SKM-1 (cell line): Measurements from ENCODE around the gene FAM234A.
"Not testable (repeated sequence)": the region's sequence is repeated elsewhere in the genome, so short reads cannot be mapped to it uniquely, and the experiment has no call there.

Experiments
- DNase-seq: peaks from one replicate; lab custom pipeline; 2025; ENCODE audit not compliant: unreplicated experiment; lab: John Stamatoyannopoulos, UW

Gene FAM234A

DNA sequence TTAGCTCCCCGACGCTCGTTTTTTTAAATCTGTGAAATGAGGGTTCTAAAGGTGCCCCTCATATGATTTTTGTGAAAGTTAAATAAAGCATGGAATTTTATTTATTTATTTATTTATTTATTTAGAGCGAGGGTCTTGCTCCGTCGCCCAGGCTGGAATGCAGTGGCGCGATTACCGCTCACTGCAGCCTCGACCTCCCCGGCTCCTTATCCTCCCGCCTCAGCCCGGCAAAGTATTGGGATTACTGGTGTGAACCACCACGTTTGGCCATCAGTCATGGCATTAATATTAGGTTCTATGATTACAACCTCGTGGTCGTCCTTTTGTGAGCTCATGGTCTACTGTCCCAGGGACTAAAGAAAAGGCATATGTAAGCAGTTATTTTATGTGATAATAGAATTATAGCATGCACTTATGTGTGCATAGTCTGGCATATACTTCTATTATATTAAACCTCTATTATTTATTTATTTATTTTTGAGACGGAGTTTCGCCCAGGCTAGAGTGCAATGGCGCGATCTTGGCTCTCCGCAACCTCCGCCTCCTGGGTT lies 4.8 kb upstream of the FAM234A start:
- no peak for DNase-seq

DNA sequence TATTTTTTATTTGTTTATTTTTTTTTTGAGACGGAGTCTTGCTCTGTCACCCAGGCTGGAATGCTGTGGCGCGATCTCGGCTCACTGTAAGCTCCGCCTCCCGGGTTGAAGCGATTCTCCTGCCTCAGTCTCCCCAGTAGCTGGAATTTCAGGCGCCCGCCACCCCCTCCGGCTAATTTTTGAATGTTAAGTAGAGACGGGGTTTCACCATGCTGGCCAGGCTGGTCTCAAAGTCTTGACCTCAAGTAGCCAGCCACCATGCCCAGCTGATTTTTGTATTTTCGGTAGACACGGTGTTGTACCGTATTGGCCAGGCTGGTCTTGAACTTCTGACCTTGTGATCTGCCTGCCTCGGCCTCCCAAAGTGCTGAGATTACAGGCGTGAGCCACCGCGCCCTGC lies 4.3 kb upstream of the FAM234A start:
- not testable (repeated sequence) for DNase-seq

DNA sequence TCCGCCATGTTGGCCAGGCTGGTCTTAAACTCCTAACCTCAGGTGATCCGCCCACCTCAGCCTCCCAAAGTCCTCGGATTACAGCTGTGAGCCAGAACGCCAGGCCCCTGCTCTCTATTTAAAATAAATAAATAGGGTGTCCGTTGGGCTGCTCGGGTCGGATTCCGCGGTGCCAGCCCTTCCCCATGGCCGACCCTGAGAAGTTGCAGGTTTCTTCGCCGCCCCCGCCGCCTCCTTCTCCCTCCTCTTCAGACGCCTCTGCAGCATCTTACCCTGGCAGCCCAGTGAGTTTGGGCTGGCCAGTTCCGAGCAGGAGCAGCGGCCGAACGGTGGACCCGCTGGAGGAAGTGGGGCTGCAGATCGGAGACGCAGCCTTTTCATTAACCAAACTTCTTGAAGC lies 3.7 kb upstream of the FAM234A start:
- no peak for DNase-seq

DNA sequence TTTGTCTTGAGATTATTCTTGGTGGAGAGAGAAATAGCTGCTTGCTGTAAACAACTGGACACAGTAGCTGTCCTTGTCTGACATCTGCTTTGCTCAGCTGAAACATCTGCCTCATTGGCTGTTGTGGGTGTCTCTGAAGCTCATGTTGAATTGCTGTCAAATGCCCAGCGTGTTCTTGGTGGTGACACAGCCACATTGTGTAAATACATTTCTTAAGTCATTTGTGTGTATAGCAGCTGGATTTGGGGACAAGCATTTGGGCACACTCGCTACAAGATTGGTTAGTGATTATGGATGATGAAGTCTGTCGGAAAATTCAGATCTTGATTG lies 5.3 kb downstream of the FAM234A start:
- DNase-seq = no peak

DNA sequence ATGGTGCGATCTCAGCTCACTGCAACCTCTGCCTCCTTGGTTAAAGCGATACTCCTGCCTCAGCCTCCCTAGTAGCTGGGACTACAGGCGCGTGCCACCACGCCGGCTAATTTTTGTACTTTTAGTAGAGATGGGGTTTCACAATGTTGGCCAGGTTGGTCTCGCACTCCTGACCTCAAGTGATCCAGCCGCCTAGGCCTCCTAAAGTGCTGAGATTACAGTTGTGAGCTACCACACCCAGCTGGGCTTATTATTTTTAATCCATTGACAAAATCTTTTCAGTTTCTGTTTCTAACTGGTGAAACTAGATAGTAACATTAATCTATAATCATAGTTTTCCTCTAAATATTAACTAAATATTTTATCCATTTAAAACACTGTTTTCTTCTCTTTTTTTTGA lies 5.9 kb downstream of the FAM234A start:
- DNase-seq = no peak

DNA sequence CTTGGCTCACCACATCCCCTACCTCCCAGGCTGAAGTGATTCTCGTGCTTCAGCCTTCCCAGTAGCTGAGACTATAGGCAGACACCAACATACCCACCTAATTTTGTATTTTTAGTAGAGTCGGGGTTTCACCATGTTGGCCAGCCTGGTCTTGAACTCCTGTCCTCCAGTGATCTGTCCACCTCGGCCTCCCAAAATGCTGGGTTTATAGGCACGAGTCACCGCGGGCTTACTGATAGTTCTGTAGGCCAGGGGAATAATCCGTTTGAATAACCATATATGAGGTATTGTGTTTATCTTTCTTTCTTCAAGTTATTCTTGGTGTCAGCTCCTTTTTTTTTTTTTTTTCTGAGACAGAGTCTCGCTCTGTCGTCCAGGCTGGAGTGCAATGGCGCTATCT lies 7.7 kb downstream of the FAM234A start:
- DNase-seq = no peak

DNA sequence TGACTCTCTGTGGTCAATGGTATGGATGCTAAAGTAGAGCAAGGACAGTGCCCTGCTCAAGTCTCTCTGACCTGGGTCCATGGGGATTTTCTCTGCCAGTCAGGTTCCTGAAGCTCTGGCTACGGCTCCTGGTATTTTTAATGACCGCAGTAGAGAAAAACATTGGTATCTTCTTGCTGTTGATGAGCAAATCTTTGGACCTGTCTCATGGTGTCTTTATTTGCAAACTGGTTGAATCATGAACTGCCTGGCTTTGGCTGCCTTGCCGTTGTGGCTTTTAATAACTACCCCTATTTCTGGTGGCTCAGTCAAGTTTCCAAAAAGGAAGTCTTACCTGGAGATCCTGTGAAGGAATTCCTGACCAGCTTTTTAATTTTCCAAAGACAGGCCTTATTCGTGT lies 8.7 kb downstream of the FAM234A start:
- DNase-seq = no peak

DNA sequence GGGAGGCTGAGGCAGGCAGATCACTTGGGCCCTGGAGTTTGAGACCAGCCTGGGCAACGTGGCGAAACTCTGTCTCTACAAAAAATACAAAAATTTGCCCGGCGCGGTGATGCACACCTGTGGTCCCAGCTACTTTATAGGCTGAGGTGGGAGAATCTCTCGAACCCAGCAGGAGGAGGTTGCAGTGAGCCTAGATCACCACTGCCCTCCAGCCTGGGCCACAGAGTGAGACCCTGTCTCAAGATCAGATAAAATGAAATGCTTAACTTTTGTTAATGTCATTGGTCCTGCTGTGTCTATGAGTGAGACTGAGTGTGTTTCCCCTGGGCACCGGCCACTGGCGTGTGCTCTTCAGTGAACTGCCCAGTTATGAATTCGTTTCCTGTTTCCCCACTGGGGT lies 10.5 kb downstream of the FAM234A start:
- DNase-seq = no peak

DNA sequence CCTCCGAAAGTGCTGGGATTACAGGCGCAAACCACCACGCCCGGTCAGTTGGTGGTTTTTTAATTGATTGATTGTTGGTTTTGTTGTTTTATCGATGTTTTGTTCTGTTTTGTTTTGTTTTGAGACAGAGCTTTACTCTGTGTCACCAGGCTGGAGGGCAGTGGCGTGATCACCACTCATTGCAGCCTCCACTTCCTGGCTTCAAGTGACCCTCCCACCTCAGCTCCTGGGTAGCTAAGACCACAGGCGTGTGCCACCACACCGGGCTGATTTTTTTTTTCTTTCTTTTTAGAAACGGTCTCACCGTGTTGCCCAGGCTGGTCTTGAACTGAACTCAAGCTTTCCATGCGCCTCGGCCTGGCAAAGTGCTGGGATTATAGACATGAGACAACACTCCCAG lies 12.4 kb downstream of the FAM234A start:
- DNase-seq = no peak

DNA sequence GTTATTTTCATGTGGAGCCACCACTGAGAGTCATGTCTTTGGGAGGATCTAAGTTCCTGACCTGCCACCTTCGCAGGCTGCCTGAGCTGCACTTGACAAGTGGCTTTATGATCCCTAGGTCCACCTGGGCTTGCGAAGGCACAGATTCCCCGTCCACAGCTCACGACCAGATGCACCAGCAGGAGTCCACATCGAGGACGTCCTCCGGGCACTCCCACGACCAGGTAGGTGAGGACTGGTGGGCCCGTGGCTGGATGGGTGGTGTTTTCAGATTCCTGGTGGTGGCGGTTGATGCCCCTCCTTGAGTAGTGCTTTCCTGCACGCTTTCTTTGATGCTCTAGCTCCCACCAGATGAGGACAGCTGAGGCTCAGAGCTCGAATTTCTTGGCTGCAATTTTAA lies 14.8 kb downstream of the FAM234A start:
- no peak for DNase-seq

DNA sequence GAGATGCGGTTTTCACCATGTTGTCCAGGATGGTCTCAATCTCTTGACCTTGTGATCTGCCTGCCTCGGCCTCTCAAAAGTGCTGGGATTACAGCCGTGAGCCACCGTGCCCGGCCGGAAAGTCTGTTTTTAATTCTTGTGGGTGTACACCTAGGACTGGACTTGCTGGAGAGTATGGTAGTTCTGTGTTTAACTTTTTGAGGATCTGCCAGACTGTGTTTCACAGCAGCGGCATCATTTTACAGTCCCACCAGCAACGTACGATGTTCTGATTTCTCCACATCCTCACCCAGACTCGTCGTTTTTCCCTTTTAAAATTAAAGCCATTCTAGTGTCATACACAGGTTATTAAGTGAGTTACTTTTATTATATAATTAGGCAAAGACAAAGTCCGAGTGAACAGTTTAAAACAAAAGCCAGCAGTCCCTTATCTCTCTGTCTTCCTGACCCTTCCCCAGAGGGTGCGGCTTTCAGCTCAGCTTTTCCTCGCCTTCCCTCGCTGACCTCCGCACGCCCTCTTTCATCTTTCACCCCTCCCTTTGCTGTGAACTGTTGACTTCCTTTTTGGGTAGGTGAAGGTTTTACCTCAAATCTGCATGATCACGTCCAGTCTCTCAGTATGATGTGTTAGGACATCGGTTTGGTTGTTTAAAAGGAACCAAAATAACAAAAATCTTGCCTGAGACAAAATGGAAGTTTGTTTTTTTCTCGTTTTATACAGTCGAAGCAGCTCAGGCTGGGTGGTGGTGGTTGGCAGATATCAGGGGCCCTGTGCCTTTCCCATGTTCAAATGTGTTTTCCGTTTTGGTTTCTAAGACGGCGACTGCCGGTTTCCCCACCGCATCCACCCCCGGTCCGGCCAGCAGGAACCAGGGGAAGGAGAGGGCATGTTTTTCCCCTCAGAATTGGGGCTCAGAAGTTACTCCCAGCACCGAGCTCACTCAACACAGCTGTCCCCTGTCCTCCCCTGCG lies 18.0 kb downstream of the FAM234A start:
- DNase-seq = no peak

DNA sequence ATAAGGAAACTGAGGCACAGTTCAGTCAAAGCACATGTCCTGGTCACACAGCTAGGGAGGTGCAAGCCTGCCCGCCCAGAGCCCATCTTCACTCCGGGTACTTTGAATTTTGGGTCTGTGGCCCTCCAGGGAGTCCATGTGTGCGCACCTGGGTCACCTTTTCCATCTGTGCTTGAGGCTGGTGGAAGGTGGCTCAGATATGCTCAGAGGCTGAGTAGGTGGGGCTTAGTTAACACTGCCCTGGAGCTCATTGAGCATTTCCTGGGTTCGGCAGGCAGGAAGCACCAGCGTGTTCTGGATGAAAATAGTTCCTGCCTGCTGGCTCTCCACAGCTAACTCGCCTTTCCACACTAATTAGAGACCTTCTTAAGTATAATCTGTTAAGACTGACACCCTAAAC lies 19.2 kb downstream of the FAM234A start:
- no peak for DNase-seq

DNA sequence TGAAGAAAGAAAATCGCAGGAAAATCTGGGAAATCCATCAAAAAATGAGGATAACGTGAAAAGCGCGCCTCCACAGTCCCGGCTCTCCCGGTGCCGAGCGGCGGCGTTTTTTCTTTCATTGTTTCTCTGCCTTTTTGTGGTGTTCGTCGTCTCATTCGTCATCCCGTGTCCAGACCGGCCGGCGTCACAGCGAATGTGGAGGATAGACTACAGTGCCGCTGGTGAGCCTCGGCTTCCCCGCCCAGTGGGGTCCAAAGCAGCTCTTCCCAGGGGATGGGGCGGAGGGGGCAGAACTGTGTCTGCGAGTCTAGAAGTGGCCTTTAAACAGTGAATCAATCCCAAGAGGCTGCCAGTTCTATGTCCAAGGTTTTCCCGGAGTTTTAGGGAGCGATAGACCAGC lies 19.8 kb downstream of the FAM234A start:
- DNase-seq = no peak

DNA sequence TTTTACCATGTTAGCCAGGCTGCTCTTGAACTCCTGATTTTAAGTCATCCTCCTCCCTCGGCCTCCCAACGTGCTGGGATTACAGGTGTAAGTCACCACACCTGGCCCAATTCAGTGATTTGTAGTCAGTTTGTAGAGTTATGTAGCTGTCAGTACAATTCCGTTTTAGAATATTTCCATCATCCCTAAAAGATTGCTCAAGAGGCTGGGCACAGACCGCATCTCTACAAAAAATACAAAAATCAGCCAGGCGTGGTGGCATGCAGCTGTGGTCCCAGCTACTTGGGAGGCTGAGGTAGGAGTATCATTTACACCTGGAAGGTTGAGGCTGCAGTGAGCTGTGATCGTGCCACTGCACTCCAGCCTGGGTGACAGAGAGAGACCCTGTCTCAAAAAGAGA lies 20.6 kb downstream of the FAM234A start:
- no peak for DNase-seq

DNA sequence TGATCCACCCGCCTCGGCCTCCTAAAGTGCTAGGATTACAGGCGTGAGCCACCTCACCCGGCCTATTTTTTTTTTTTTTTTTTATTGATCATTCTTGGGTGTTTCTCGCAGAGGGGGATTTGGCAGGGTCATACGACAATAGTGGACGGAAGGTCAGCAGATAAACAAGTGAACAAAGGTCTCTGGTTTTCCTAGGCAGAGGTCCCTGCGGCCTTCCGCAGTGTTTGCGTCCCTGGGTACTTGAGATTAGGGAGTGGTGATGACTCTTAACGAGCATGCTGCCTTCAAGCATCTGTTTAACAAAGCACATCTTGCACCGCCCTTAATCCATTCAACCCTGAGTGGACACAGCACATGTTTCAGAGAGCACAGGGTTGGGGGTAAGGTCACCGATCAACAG lies 23.5 kb downstream of the FAM234A start:
- not testable (repeated sequence) for DNase-seq

DNA sequence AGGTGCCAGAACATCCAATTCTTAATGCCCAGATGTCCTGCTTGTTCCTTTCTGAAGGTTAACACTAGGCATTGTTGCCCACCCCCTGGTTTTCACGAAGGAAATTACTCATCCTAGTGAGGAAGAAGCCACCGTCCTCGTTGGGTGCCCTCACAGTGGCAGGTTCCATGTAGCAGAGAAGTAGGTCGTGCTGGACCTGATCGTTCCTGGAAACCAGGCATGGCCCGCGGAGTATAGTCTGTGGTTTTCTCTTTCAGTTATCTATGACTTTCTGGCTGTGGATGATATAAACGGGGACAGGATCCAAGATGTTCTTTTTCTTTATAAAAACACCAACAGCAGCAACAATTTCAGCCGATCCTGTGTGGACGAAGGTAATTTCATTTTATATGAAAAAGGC lies 24.6 kb downstream of the FAM234A start:
- no peak for DNase-seq

DNA sequence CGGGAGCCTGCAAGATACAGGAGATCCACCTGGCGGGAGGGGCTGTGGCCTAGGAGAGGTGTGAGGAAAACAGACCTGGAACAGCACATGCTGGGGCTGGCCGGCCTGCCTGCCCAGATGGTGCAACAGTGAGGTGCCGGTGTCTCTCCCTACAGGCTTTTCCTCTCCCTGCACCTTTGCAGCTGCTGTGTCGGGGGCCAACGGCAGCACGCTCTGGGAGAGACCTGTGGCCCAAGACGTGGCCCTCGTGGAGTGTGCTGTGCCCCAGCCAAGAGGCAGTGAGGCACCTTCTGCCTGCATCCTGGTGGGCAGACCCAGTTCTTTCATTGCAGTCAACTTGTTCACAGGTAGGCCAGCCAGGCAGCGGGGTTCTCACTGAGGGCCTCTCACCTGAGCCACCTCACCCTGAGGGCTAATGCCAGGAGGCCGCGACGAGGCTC lies 25.2 kb downstream of the FAM234A start:
- no peak for DNase-seq

DNA sequence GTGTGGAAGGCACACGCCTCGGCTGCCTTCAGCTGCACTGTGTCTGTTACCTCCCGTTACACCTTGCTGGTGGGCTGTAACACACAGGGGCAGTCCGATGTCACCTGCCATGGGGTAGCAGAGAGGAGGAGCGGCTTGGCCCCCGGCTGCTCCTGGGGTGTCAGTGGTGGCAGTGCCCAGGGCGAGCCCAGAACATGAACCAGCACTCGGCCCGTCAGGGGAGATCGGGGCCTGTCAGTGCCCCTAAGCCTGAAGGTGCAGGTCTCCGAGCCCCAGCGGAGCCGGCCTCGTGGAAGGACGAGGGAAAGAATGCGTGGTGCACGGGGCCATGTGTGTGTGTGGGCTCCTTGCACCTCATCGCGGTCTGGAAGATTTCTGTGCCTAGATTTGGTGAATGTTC lies 25.7 kb downstream of the FAM234A start:
- no peak for DNase-seq

DNA sequence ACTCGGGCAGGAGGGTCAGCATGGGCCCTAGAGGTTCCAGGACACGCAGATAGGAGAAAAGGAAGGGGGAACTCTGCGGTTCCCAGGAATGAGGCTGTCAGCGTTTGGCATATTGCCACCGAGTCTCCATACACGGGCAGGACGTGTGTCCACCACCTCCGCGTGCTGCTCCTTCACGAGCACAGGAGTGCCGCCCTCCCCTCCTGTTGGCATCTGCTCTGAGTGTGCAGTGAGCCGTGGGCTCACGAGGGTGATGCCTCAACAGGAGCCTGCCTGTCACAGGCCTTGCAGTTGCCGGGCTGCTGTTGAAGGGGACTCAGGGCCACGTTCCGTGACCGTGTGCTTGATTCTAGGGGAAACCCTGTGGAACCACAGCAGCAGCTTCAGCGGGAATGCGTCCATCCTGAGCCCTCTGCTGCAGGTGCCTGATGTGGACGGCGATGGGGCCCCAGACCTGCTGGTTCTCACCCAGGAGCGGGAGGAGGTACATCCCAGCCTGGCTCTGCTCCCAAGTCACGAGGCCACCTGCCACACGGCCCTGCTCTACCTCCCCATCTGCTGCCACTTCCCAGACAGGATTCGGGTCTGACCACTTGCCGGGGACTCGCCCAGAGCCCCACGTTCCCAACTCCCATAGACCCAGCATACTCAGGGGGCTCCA lies 26.5 kb downstream of the FAM234A start:
- DNase-seq = no peak

DNA sequence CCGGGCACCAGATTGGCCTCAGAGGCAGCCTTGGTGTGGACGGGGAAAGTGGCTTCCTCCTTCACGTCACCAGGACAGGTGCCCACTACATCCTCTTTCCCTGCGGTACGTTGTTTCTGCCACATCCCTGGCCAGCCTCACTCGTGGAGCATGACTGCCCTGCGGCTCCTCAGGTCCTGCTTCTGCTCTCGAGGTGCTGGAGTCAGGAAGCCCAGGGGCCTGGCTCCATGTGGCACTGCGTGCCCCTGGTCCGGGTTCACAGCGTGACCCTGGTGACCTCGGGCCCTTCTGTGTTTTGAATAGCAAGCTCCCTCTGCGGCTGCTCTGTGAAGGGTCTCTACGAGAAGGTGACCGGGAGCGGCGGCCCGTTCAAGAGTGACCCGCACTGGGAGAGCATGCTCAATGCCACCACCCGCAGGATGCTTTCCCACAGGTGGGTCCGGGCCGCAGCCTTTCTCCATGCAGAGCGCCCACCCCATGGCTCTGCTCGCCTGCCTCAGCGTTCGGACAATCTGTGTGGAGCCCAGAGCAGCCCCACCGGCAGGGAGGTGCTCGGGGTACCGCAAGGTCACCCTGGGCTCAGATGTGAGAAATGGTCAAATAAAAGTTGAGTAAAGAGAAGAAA lies 27.6 kb downstream of the FAM234A start:
- DNase-seq = no peak

DNA sequence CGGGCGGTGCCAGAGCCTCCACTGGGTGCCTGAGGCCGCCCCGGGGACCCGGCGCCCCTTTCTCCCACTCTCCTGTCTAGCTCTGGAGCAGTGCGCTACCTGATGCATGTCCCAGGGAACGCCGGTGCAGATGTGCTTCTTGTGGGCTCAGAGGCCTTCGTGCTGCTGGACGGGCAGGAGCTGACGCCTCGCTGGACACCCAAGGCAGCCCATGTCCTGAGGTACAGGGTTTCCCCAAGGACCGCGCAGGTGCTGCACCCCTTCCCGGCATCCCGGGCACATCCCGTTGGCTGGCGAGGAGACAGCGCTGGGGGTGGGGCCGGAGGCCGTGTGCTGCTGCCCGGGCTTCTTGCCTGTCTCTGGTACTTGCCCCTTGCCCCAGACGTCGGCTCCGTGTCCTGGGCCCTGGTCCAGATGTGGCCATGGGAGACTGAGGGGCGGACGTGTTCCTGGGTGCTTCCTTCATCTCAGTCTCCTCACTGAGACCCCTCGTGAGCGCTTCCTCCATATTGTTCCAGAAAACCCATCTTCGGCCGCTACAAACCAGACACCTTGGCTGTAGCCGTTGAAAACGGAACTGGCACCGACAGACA lies 28.7 kb downstream of the FAM234A start:
- DNase-seq = no peak
